GM12875 (cell line): Measurements from ENCODE around the gene MBD3L3.

ENCODE experiments used
- H3K4me3 ChIP-seq: one replicate; pipeline ENCODE4 v1.5.1; 2011; ENCODE audit warnings: low read depth, low read length, control low read depth
- CTCF ChIP-seq: IDR thresholded peaks from 2 replicates; pipeline ENCODE4 v1.5.1; 2011; ENCODE audit warnings: low read depth, mild to moderate bottlenecking, control low read depth, inconsistent platforms, low read length, moderate library complexity, borderline replicate concordance; ENCODE audit not compliant: insufficient read depth

Gene MBD3L3

GRCh38 chr19:7088999-7089398, 30.5 kb upstream of the MBD3L3 start:
- TF ChIP-seq CTCF: no peak
- H3K4me3 ChIP-seq: no peak overlapping the region

- no peak for TF ChIP-seq CTCF
- H3K4me3 ChIP-seq: no peak overlapping the region
Measured at GRCh38 chr19:7083076-7083956, 24.8 kb upstream of the MBD3L3 start.

- no peak overlapping the region for H3K4me3 ChIP-seq
- TF ChIP-seq CTCF: no peak
Measured at GRCh38 chr19:7078008-7078407, 19.5 kb upstream of the MBD3L3 start.

GRCh38 chr19:7076151-7076550, 17.7 kb upstream of the MBD3L3 start:
- no peak overlapping the region for H3K4me3 ChIP-seq
- no peak for TF ChIP-seq CTCF

- no peak overlapping the region for H3K4me3 ChIP-seq
- TF ChIP-seq CTCF: no peak
Measured at GRCh38 chr19:7074705-7075282, 16.3 kb upstream of the MBD3L3 start.

GRCh38 chr19:7072541-7072940, 14.1 kb upstream of the MBD3L3 start:
- TF ChIP-seq CTCF: no peak
- H3K4me3 ChIP-seq: no peak overlapping the region

GRCh38 chr19:7069904-7070226, 11.4 kb upstream of the MBD3L3 start:
- TF ChIP-seq CTCF: no peak
- H3K4me3 ChIP-seq: peak overlapping the region; percentile 91
